Naive thymus-derived CD4-positive, alpha-beta T cell (primary cell): Measurements from ENCODE around the gene DHCR7. TPM values are rescaled to one million over a fixed set of nuclear protein-coding genes. Genes with fewer than 3 reads are reported as not detected.

Experiments used
- ATAC-seq: fragments of 150-1000 bp; cut with Tn5 transposase; 2 replicates; pipeline ENCODE4 v1.10.0; 2021; ENCODE audit warnings: mild to moderate bottlenecking, moderate library complexity
- CTCF ChIA-PET: fragments of 350-600 bp; sonication (Branson Sonifier 250); formaldehyde crosslinking; loops from one replicate; lab custom pipeline; 2021; ENCODE audit warnings: antibody characterized with exemption; lab: Charles Lee
- POLR2A ChIA-PET: fragments of 350-600 bp; sonication (Branson Sonifier 250); formaldehyde crosslinking; loops from one replicate; lab custom pipeline; 2021; ENCODE audit warnings: antibody characterized with exemption, inconsistent platforms; lab: Charles Lee
- DNase-seq, 9 donors: peaks; one replicate each; pipeline versions ENCODE4 v3.0.0 to v3.0.0-alpha.2; 2020 to 2022; ENCODE audit warnings: mixed read lengths in 1 of 9
- H3K27ac ChIP-seq: one replicate; pipeline ENCODE4 v1.7.0; 2013; ENCODE audit warnings: mild to moderate bottlenecking, low read depth, low read length, moderate library complexity
- H3K27me3 ChIP-seq, 2 donors: one replicate each; pipeline ENCODE4 v1.7.0; 2013; ENCODE audit warnings: low read length in 2 of 2, mild to moderate bottlenecking in 2 of 2, moderate library complexity in 2 of 2; ENCODE audit not compliant: control insufficient read depth in 2 of 2, insufficient read depth in 2 of 2
- H3K36me3 ChIP-seq, 3 experiments: 1 replicate in 2 of 3; 2 replicates in 1 of 3; pipeline ENCODE4 v1.7.0; 2013; ENCODE audit warnings: low read length in 3 of 3, mild to moderate bottlenecking in 3 of 3, moderate library complexity in 1 of 3; ENCODE audit not compliant: insufficient read depth in 3 of 3, control insufficient read depth in 2 of 3
- H3K4me1 ChIP-seq, 2 donors: one replicate each; pipeline ENCODE4 v1.7.0; 2013; ENCODE audit warnings: low read length in 2 of 2, mild to moderate bottlenecking in 2 of 2, moderate library complexity in 1 of 2; ENCODE audit not compliant: control insufficient read depth in 2 of 2, insufficient read depth in 2 of 2
- H3K4me3 ChIP-seq: 2 replicates; pipeline ENCODE4 v1.7.0; 2013; ENCODE audit warnings: mild to moderate bottlenecking, low read length
- H3K9me3 ChIP-seq, 3 experiments: 1 replicate in 2 of 3; 2 replicates in 1 of 3; pipeline ENCODE4 v1.7.0; 2013; ENCODE audit warnings: low read length in 3 of 3; ENCODE audit not compliant: control insufficient read depth in 2 of 3
- H3K27ac Mint-ChIP-seq, 9 donors: one replicate each; pipeline ENCODE4 v1.8.0; 2020 to 2022; ENCODE audit warnings: mixed read lengths in 9 of 9, mild to moderate bottlenecking in 8 of 9, moderate library complexity in 5 of 9, inconsistent platforms in 2 of 9
- H3K27me3 Mint-ChIP-seq, 5 donors: one replicate each; pipeline ENCODE4 v1.8.0; 2021 to 2022; ENCODE audit warnings: mixed read lengths in 5 of 5, mild to moderate bottlenecking in 1 of 5
- H3K36me3 Mint-ChIP-seq, 5 donors: one replicate each; pipeline ENCODE4 v1.8.0; 2020 to 2022; ENCODE audit warnings: mixed read lengths in 5 of 5, mild to moderate bottlenecking in 3 of 5, inconsistent platforms in 1 of 5
- H3K4me1 Mint-ChIP-seq, 7 donors: one replicate each; pipeline ENCODE4 v1.8.0; 2020 to 2022; ENCODE audit warnings: mixed read lengths in 7 of 7, mild to moderate bottlenecking in 3 of 7, inconsistent platforms in 1 of 7
- H3K4me3 Mint-ChIP-seq, 10 donors: one replicate each; pipeline ENCODE4 v1.8.0; 2020 to 2022; ENCODE audit warnings: mild to moderate bottlenecking in 10 of 10, mixed read lengths in 10 of 10, moderate library complexity in 6 of 10, inconsistent platforms in 2 of 10
- H3K9me3 Mint-ChIP-seq, 11 donors: one replicate each; pipeline ENCODE4 v1.8.0; 2020 to 2022; ENCODE audit warnings: mixed read lengths in 11 of 11, mild to moderate bottlenecking in 4 of 11, inconsistent platforms in 1 of 11, moderate library complexity in 1 of 11
- intact Hi-C, 2 donors: fragments of 100-400 bp; cut with micrococcal nuclease; formaldehyde crosslinking; loops; one replicate each; pipeline ENCODE4 v1.15.1; 2023
- polyA plus RNA-seq, 2 donors: library from polyadenylated mRNA; unstranded; fragments of 300-500 nt; fragmentation: Illumina TruSeq; gene quantifications; one replicate each; pipeline ENCODE4 v1.2.3, GENCODE V29; 2021
- total RNA-seq, 6 experiments: library from RNA in 5 of 6; stranded (reverse) in 5 of 6; gene quantifications; 1 replicate in 5 of 6; 2 replicates in 1 of 6; pipeline ENCODE4 v1.2.3 and lab custom pipeline; 2021 to 2026

The DHCR7 gene
- total and polyA plus RNA-seq, 7 experiments from 2014 or later = 14.7 to 46.1 (median 22.2) TPM

DNA sequence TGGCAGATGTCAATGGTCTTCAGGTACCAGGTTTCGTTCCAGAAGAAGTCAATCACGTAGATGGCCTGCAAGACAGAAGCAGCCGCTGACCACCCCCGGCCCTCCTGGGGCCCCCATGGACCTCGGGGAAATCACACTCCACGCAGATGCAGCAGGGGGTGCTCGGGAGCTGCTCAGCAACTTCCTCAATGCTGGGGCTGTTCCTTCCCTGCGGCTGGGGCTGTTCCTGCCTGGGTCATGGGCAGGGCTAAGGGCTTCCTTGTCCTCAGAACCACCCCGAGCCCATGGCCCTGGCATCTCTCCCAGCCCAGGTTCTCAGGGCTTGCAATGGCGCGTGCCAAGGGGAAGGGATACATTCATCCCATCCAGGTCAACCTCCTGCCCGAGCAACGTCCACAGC, 10.3 kb downstream of the DHCR7 start:
- Mint-ChIP-seq H3K9me3 (no peaks in the 10 kb centered on the region), H3K27me3 (no peaks in the 10 kb centered on the region), H3K36me3 (peaks cover 5 to 55% (median 23%) of the 10 kb centered on the region in 5 donors), H3K4me3 (no peak overlapping the region), H3K27ac (no peak overlapping the region), H3K4me1 (peaks cover 0 to 5% (median 0%) of the 10 kb centered on the region in 7 donors)
- Histone ChIP-seq H3K4me1 (no peaks in the 10 kb centered on the region), H3K4me3 (no peak overlapping the region), H3K27ac (no peak overlapping the region), H3K36me3 (peaks cover 0 to 74% (median 0%) of the 10 kb centered on the region in 3 experiments), H3K9me3 (no peaks in the 10 kb centered on the region), H3K27me3 (no peaks in the 10 kb centered on the region)
- DNase-seq (no peak), ATAC-seq (peak; percentile 22)
- intact Hi-C loops = no loop called here
- ChIA-PET POLR2A (no interaction called here), CTCF (no interaction called here)

DNA sequence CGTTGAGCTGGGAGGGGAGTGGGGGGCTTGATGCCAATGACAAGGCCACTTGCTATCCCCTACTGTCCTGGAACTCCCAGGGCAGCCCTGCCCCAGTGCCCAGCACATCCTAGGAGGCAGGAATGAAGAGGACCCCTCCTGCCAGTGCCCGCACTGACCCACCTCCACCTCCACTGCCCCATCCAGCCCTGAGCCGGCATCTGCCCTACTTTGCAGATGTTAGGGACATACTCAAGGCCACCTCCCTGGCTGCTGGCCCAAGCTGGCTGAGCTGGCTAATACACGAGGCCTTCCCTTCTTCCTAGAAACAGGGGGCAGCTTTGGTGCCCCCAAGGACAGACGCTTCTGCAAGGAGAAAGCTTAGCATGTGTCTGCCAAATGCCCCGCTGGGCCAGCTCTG, 10.8 kb downstream of the DHCR7 start:
- intact Hi-C loops = no loop called here
- H3K9me3 Mint-ChIP-seq = no peaks in the 10 kb centered on the region
- DNase-seq (no peak), ATAC-seq (no peak)
- H3K4me1 Mint-ChIP-seq = peaks cover 0 to 5% (median 0%) of the 10 kb centered on the region in 7 donors
- no peak overlapping the region for H3K27ac Mint-ChIP-seq
- no peak overlapping the region for H3K4me3 Mint-ChIP-seq
- H3K27ac ChIP-seq = no peak overlapping the region
- ChIA-PET POLR2A (no interaction called here), CTCF (no interaction called here)
- H3K4me1 ChIP-seq = no peaks in the 10 kb centered on the region
- H3K36me3 Mint-ChIP-seq = peaks cover 5 to 52% (median 20%) of the 10 kb centered on the region in 5 donors
- no peaks in the 10 kb centered on the region for H3K9me3 ChIP-seq
- H3K27me3 ChIP-seq = no peaks in the 10 kb centered on the region
- peaks cover 0 to 71% (median 0%) of the 10 kb centered on the region in 3 experiments for H3K36me3 ChIP-seq
- no peaks in the 10 kb centered on the region for H3K27me3 Mint-ChIP-seq
- H3K4me3 ChIP-seq = no peak overlapping the region

DNA sequence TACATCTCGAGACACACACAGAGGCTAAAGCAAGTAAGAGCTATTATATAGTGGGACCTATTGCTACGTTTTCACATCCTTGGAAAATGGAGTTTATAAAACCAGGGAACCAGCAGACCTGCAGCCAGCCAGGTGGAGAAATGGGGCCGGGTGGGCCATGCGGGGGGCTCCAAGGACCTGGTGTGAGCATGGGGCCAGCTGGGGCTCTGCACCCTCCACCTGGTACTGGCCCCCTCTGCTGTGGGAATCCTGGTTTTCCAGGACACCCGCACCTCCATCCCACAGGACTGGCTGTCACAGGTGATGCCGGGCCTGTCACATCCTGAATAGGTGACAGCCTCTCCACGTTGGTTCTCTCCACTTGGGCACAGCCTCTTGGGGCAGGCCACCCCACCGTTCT, 11.3 kb downstream of the DHCR7 start:
- ChIA-PET CTCF (no interaction called here), POLR2A (no interaction called here)
- DNase-seq = no peak
- ATAC-seq = no peak
- Mint-ChIP-seq H3K27ac (no peak overlapping the region), H3K27me3 (no peaks in the 10 kb centered on the region), H3K9me3 (no peaks in the 10 kb centered on the region), H3K36me3 (peaks cover 5 to 49% (median 16%) of the 10 kb centered on the region in 5 donors), H3K4me1 (peaks cover 0 to 3% (median 0%) of the 10 kb centered on the region in 7 donors), H3K4me3 (no peak overlapping the region)
- Histone ChIP-seq H3K36me3 (peaks cover 0 to 67% (median 0%) of the 10 kb centered on the region in 3 experiments), H3K4me1 (no peaks in the 10 kb centered on the region), H3K9me3 (no peaks in the 10 kb centered on the region), H3K4me3 (no peak overlapping the region), H3K27ac (no peak overlapping the region), H3K27me3 (no peaks in the 10 kb centered on the region)
- intact Hi-C loops = no loop called here

DNA sequence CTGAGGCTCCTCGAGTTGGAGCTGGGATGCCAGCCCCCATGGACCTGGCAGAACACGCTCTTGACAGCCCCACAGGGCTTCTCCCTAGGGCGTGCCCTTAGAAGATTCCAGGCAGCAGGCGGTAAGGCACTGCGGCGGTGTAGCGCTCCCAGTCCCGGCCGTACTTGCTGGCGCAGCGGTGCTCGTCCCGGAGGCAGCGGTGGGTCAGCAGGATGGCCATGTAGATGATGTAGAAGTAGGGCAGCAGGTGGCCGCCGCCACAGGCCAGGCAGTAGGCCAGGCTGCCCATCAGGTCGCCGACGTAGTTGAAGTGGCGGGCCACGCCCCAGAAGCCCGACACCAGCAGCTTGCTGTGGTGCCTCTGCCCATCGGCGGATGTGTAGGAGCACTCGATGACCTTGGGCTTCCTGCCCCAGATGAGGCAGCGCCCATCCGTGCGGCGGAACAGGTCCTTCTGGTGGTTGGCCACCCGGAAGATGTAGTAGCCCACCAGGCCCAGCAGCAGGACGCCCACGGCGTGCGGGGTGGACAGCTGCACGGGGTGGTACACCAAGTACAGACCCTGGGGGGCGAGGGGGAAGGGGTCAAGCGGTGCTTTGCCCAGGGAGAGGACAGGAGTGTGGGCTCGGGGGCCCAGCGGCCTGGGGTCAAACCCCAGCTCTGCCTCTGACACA, 12.8 kb downstream of the DHCR7 start:
- H3K36me3 ChIP-seq = peaks cover 0 to 52% (median 0%) of the 10 kb centered on the region in 3 experiments
- intact Hi-C loops = no loop called here
- DNase-seq (no peak), ATAC-seq (no peak)
- no peak overlapping the region for H3K4me3 ChIP-seq
- ChIA-PET POLR2A (no interaction called here), CTCF (no interaction called here)
- H3K4me1 ChIP-seq = no peaks in the 10 kb centered on the region
- Mint-ChIP-seq H3K36me3 (peaks cover 5 to 41% (median 13%) of the 10 kb centered on the region in 5 donors), H3K27ac (no peak overlapping the region), H3K9me3 (no peaks in the 10 kb centered on the region), H3K4me3 (no peak overlapping the region), H3K27me3 (no peaks in the 10 kb centered on the region), H3K4me1 (peaks cover 0 to 3% (median 0%) of the 10 kb centered on the region in 7 donors)
- H3K27ac ChIP-seq = no peak overlapping the region
- no peaks in the 10 kb centered on the region for H3K9me3 ChIP-seq
- H3K27me3 ChIP-seq = no peaks in the 10 kb centered on the region

DNA sequence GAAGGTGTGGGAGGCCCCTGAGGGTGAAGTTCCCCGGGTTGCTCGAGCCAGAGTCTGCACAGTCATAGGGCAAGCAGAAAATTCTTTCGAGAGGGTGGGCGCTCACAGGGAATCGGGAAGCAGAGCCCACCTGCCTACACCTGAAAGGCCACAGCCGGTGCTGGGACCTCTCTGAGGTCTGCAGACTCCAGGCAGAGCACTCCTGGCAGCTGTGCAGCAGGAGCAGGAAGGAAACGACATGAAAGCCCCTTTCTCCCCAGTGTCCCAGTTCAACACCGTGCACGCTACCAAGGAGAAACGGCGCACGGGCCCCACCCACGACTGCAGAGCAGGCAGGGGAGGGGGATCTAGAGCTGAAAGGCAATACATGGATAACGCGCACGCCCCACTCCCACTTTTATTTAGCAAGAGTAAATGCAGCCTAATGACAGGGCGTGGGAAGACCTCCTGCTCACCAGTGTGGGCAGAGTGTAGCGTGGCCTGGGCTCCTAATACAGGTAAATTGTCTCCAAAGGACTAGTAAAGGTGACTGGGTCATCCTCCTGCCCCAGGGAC, 13.5 kb downstream of the DHCR7 start:
- ATAC-seq = no peak
- no peaks in the 10 kb centered on the region for H3K9me3 Mint-ChIP-seq
- ChIA-PET POLR2A (no interaction called here), CTCF (no interaction called here)
- H3K4me1 Mint-ChIP-seq = no peaks in the 10 kb centered on the region
- no peak overlapping the region for H3K4me3 Mint-ChIP-seq
- H3K27ac Mint-ChIP-seq = no peak overlapping the region
- intact Hi-C loops = no loop called here
- no peaks in the 10 kb centered on the region for H3K27me3 Mint-ChIP-seq
- Histone ChIP-seq H3K4me3 (no peak overlapping the region), H3K27me3 (no peaks in the 10 kb centered on the region), H3K36me3 (peaks cover 0 to 45% (median 0%) of the 10 kb centered on the region in 3 experiments), H3K4me1 (no peaks in the 10 kb centered on the region), H3K27ac (no peak overlapping the region), H3K9me3 (no peaks in the 10 kb centered on the region)
- H3K36me3 Mint-ChIP-seq = peaks cover 5 to 36% (median 8%) of the 10 kb centered on the region in 5 donors
- DNase-seq = no peak

DNA sequence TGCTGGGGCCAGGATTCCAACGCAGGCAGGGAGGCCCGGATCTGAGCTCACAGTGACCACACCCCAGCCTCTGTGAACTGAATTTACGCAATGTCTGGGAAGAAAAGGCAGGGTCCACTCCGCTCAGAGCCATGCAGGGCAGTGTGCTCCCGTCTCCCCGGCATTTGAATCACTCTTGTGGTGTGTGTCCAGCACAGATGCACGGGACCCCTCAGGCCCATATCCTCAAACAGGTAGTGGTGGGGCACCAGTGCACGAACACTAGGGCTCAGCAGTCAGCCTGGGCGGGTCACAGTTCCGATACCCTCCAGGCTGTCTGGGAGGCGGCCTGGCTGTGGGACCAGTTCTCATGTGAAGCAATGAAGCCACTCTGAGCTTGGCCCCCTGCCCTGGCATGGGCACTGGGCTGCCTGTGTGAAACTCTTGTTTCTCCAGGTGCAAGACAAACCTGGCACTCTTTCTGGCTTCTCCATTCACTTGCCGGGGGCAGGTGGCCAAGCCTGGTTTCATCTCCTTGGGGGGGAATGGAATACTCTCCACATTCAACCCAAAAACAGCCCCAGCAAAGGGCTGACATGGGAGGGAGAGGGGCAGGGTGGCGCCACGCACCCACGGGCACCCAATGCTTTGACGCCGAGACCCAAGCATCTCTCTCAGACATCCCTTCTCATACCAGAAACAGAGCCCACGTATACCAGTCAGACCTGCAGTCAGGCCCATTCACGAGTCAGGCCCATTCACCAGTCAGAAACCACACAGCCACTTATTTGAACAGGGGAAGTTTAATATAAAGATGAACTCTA, 14.3 kb downstream of the DHCR7 start:
- H3K27me3 ChIP-seq = no peaks in the 10 kb centered on the region
- intact Hi-C loops = no loop called here
- no peaks in the 10 kb centered on the region for H3K9me3 ChIP-seq
- peaks cover 5 to 33% (median 5%) of the 10 kb centered on the region in 5 donors for H3K36me3 Mint-ChIP-seq
- CTCF ChIA-PET = no interaction called here
- H3K36me3 ChIP-seq = peaks cover 0 to 37% (median 0%) of the 10 kb centered on the region in 3 experiments
- no peak overlapping the region for H3K4me3 ChIP-seq
- no peak overlapping the region for H3K4me3 Mint-ChIP-seq
- H3K27me3 Mint-ChIP-seq = no peaks in the 10 kb centered on the region
- no peak for DNase-seq
- no peaks in the 10 kb centered on the region for H3K4me1 Mint-ChIP-seq
- no peaks in the 10 kb centered on the region for H3K9me3 Mint-ChIP-seq
- peak; percentile 21 for ATAC-seq
- H3K27ac ChIP-seq = no peak overlapping the region
- no peaks in the 10 kb centered on the region for H3K4me1 ChIP-seq
- H3K27ac Mint-ChIP-seq = no peak overlapping the region
- POLR2A ChIA-PET = no interaction called here
